Vagina (tissue), 2 donors: ENCODE results near the gene CCPG1.

ENCODE experiments used
- CTCF ChIP-seq, 3 experiments: fragments of 450-650 bp in 2 of 3; fragments of 200-600 bp in 1 of 3; sonication (generic) in 1 of 3; IDR thresholded peaks; one replicate each; pipeline ENCODE4 v1.5.1; 2017 to 2019; ENCODE audit warnings: antibody characterized with exemption in 3 of 3, mild to moderate bottlenecking in 2 of 3, moderate library complexity in 2 of 3
- POLR2A ChIP-seq, 2 donors: fragments of 450-650 bp; IDR thresholded peaks; one replicate each; pipeline ENCODE4 v1.6.1; 2017; ENCODE audit warnings: antibody characterized with exemption in 2 of 2, mild to moderate bottlenecking in 2 of 2, moderate library complexity in 2 of 2
- POLR2AphosphoS5 ChIP-seq, 2 donors: sonication (generic); formaldehyde crosslinking; IDR thresholded peaks; one replicate each; pipeline ENCODE4 v1.9.0; 2017; ENCODE audit warnings: antibody characterized with exemption in 2 of 2, mild to moderate bottlenecking in 2 of 2, low read depth in 1 of 2; ENCODE audit not compliant: insufficient read depth in 1 of 2

GRCh38 chr15:55327387-55327786 lies 80.8 kb downstream of the CCPG1 start:
- no peak for TF ChIP-seq CTCF (IDR thresholded peaks at IDR 0.05)
- TF ChIP-seq POLR2AphosphoS5 (IDR thresholded peaks at IDR 0.05; ENCODE audit: insufficient read depth in 1 of 2, low read depth in 1 of 2) = no peak
- no peak for TF ChIP-seq POLR2A (IDR thresholded peaks at IDR 0.05)
